Endothelial cell of umbilical vein (primary cell): ENCODE data around the gene VEGFA. TPM values are rescaled to one million over a fixed set of nuclear protein-coding genes. Genes with fewer than 3 reads are reported as not detected.

Experiments
- BruUV-seq: library from RNA; stranded (reverse); fragments of 400-500 nt; replicated peaks from 2 replicates; lab custom pipeline; 2021; lab: Mats Ljungman, UMichigan
- CTCF ChIA-PET: fragments of 300-600, 350-600 bp; sonication (Branson Sonifier 250); formaldehyde crosslinking; loops from one replicate; lab custom pipeline; 2021; ENCODE audit warnings: antibody characterized with exemption, inconsistent platforms; lab: Charles Lee
- POLR2A ChIA-PET: fragments of 300-600, 350-600 bp; sonication (Branson Sonifier 250); formaldehyde crosslinking; loops from one replicate; lab custom pipeline; 2021; ENCODE audit warnings: antibody characterized with exemption, inconsistent platforms; lab: Charles Lee
- DNase-seq: peaks from one replicate; pipeline ENCODE4 v3.0.0-alpha.2; 2011; ENCODE audit warnings: low read depth, low spot score
- FAIRE-seq: peaks from 2 replicates; lab custom pipeline; 2011; peaks lifted over from hg19 to GRCh38; lab: Jason Lieb, UNC
- H2AFZ ChIP-seq: 2 replicates; pipeline ENCODE4 v1.6.0; 2012; ENCODE audit warnings: low read depth, low read length, control low read depth, inconsistent platforms
- H3K27ac ChIP-seq: 2 replicates; pipeline ENCODE4 v1.5.1; 2011; ENCODE audit warnings: low read depth, mild to moderate bottlenecking, control low read depth, low read length, moderate library complexity; ENCODE audit not compliant: insufficient read depth
- H3K27me3 ChIP-seq, 2 experiments: 2 replicates each; pipeline versions ENCODE4 v1.6.0 to v1.6.1; 2011; ENCODE audit warnings: low read length in 2 of 2, mixed read lengths in 1 of 2; ENCODE audit not compliant: control insufficient read depth in 2 of 2, insufficient read depth in 2 of 2
- H3K36me3 ChIP-seq, 2 experiments: 2 replicates in 1 of 2; 3 replicates in 1 of 2; pipeline ENCODE4 v1.5.1; 2011; ENCODE audit warnings: low read length in 2 of 2, mild to moderate bottlenecking in 1 of 2, moderate library complexity in 1 of 2; ENCODE audit not compliant: control insufficient read depth in 2 of 2, insufficient read depth in 2 of 2; ENCODE audit errors: extremely low read depth in 1 of 2
- H3K4me1 ChIP-seq: 3 replicates; pipeline ENCODE4 v1.5.1; 2011; ENCODE audit warnings: mild to moderate bottlenecking, low read length; ENCODE audit not compliant: control insufficient read depth, insufficient read depth; ENCODE audit errors: extremely low read depth
- H3K4me2 ChIP-seq: 2 replicates; pipeline ENCODE4 v1.6.1; 2011; ENCODE audit warnings: low read length, control low read depth, mixed read lengths; ENCODE audit not compliant: insufficient read depth
- H3K4me3 ChIP-seq, 3 experiments: fragments of 200-600 bp in 1 of 3; sonication (generic), shearing (Covaris generic) in 1 of 3; replicated peaks in 1 of 3; 2 replicates each; pipeline ENCODE4 v1.5.1; 2011 to 2016; ENCODE audit warnings: control low read depth in 3 of 3, low read length in 3 of 3, mild to moderate bottlenecking in 2 of 3, inconsistent platforms in 1 of 3, low read depth in 1 of 3, moderate library complexity in 1 of 3; ENCODE audit not compliant: insufficient read depth in 1 of 3
- H3K79me2 ChIP-seq: 2 replicates; pipeline ENCODE4 v1.6.0; 2012; ENCODE audit warnings: low read length, inconsistent platforms; ENCODE audit not compliant: control insufficient read depth, insufficient read depth
- H3K9ac ChIP-seq: replicated peaks from 2 replicates; pipeline ENCODE3; 2011; ENCODE audit warnings: low read length, control low read depth; ENCODE audit not compliant: insufficient read depth; ENCODE audit errors: extremely low read depth
- H3K9me1 ChIP-seq: replicated peaks from 3 replicates; pipeline ENCODE4 v1.6.0; 2011; ENCODE audit warnings: mild to moderate bottlenecking, low read length; ENCODE audit not compliant: control insufficient read depth, insufficient read depth; ENCODE audit errors: extremely low read depth
- H3K9me3 ChIP-seq: replicated peaks from 2 replicates; pipeline ENCODE4 v1.5.1; 2012; ENCODE audit warnings: low read length, inconsistent platforms; ENCODE audit not compliant: control insufficient read depth, insufficient read depth
- H4K20me1 ChIP-seq: replicated peaks from 2 replicates; pipeline ENCODE3; 2011; ENCODE audit warnings: mild to moderate bottlenecking, low read length; ENCODE audit not compliant: control insufficient read depth, insufficient read depth; ENCODE audit errors: extremely low read depth
- CTCF ChIP-seq, 2 donors: IDR thresholded peaks; 1 replicate in 1 of 2; 2 replicates in 1 of 2; pipeline ENCODE4 v1.5.1; 2011; ENCODE audit warnings: low read length in 2 of 2, mild to moderate bottlenecking in 2 of 2, moderate library complexity in 2 of 2, control low read depth in 1 of 2, inconsistent platforms in 1 of 2, low read depth in 1 of 2; ENCODE audit not compliant: insufficient read depth in 1 of 2; ENCODE audit errors: extremely low read depth in 1 of 2
- EZH2 ChIP-seq: IDR thresholded peaks from 2 replicates; pipeline ENCODE4 v1.6.1; 2012; ENCODE audit warnings: borderline replicate concordance, low read depth, mild to moderate bottlenecking, moderate library complexity, low read length, inconsistent platforms; ENCODE audit not compliant: severe bottlenecking
- FOS ChIP-seq: IDR thresholded peaks from 2 replicates; pipeline ENCODE4 v1.6.1; 2011; ENCODE audit warnings: mild to moderate bottlenecking, low read length, moderate library complexity, borderline replicate concordance; ENCODE audit not compliant: insufficient read depth
- GATA2 ChIP-seq: IDR thresholded peaks from 2 replicates; pipeline ENCODE4 v1.7.0; 2011; ENCODE audit warnings: low read depth, mild to moderate bottlenecking, moderate library complexity, mixed read lengths, low read length; ENCODE audit not compliant: insufficient read length, insufficient read depth
- JUN ChIP-seq: IDR thresholded peaks from 2 replicates; pipeline ENCODE4 v1.6.1; 2011; ENCODE audit warnings: borderline replicate concordance, low read depth; ENCODE audit not compliant: insufficient read length, insufficient read depth
- MAX ChIP-seq: IDR thresholded peaks from 2 replicates; pipeline ENCODE4 v1.6.1; 2011; ENCODE audit not compliant: insufficient read depth, insufficient read length
- MYC ChIP-seq: IDR thresholded peaks from one replicate; pipeline ENCODE4 v1.6.1; 2011; ENCODE audit warnings: mild to moderate bottlenecking, low read depth, low read length
- POLR2A ChIP-seq: IDR thresholded peaks from 2 replicates; pipeline ENCODE4 v1.6.1; 2012; ENCODE audit warnings: low read depth, mild to moderate bottlenecking, control low read depth, low read length
- POLR2AphosphoS5 ChIP-seq: IDR thresholded peaks from 2 replicates; pipeline ENCODE4 v1.6.1; 2012; ENCODE audit warnings: low read depth, mild to moderate bottlenecking, control low read depth, low read length, moderate library complexity; ENCODE audit not compliant: insufficient read depth
- dilution Hi-C: fragments of 300-500 bp; cut with MboI; formaldehyde crosslinking; loops from one replicate; pipeline ENCODE4 v1.15.0; 2019; ENCODE audit warnings: low sequenced_read_pairs; ENCODE audit not compliant: extremely low pct_ligation_motif_present
- intact Hi-C: fragments of 100-400 bp; cut with micrococcal nuclease; formaldehyde crosslinking; loops from one replicate; pipeline ENCODE4 v1.10.0; 2022
- polyA plus RNA-seq, 4 experiments: library from polyadenylated mRNA; depleted of rRNA in 3 of 4; stranded (reverse) in 3 of 4; unstranded in 1 of 4; fragments of >200 nt; gene quantifications; 2 replicates each; pipeline versions ENCODE4 v1.2.1 to v1.2.3, GENCODE V29; 2011 to 2012; ENCODE audit warnings: missing spikeins in 1 of 4
- total RNA-seq: library from RNA; stranded (reverse); gene quantifications from 2 replicates; pipeline ENCODE4 v1.2.3, GENCODE V29; 2021

VEGFA gene
- total and polyA plus RNA-seq, 2 donors (not counting 3 experiments of a cell fraction or from before 2014, with no cell fraction given), result 18.1 to 19.9 TPM

DNA sequence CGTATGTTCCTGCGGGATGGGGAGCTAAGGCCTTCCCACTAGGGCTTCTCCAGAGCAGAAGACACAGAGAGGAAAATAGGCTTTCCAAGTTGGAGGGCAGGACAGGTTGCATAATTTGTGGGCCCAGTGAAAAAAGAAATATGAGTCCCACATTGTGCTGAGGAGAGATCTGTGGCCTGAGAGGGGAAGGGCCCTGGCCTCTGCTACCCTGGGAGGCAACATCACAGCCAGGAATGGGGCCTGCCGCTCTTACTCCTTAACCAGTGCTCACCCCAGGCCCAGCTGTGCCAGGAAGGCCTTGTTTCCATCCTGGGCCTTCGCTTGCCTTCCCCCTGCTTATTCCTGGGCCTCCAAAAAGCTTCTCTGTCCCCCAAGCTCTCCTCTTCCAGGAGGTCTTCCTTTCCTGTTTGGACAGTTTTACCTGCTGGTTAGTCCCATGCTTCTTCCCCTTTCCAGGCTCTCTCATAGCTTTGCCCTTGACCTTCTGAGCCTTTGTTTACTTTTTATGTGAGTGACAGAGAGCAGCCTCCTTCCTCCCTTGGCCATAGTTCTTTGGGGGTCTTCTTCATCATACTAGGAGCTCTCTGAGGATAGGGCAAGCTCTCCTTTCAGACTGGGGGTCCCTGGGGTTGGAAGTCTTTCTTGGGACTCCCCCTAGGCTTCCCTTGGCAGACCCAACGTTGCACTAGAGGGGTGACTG, 26.2 kb upstream of the VEGFA start:
- no peak overlapping the region for H2AFZ ChIP-seq
- no TSS peak for BruUV-seq
- FAIRE-seq (no peak), DNase-seq (no peak)
- ChIA-PET POLR2A (no interaction called here), CTCF (interaction anchor here (1.4 to 3.5 kb wide), 3 partner anchors 10 to 335 kb away, joined by 3 to 12 read pairs (median 4); no protein-coding TSS in a partner anchor)
- no peaks in the 10 kb centered on the region for H3K9me3 ChIP-seq
- H3K4me1 ChIP-seq, result no peaks in the 10 kb centered on the region
- H3K9me1 ChIP-seq, result no peaks in the 10 kb centered on the region
- H3K79me2 ChIP-seq, result no peaks in the 10 kb centered on the region
- H3K36me3 ChIP-seq, result no peaks in the 10 kb centered on the region
- TF ChIP-seq MAX, result no peak
- TF ChIP-seq CTCF (IDR thresholded peaks at IDR 0.05; ENCODE audit: extremely low read depth in 1 of 2, insufficient read depth in 1 of 2, low read depth in 1 of 2, low read length in 2 of 2), result no peak
- TF ChIP-seq GATA2, result no peak
- no peak for TF ChIP-seq EZH2
- no peak for TF ChIP-seq MYC
- no peak for TF ChIP-seq JUN
- TF ChIP-seq POLR2A, result no peak
- no peak for TF ChIP-seq POLR2AphosphoS5
- no peak for TF ChIP-seq FOS
- H3K4me3 ChIP-seq, result no peak overlapping the region
- intact Hi-C loops, result no loop called here
- H3K4me2 ChIP-seq, result no peak overlapping the region
- dilution Hi-C loops, result no loop called here
- no peaks in the 10 kb centered on the region for H3K27me3 ChIP-seq
- H3K9ac ChIP-seq, result no peak overlapping the region
- no peaks in the 10 kb centered on the region for H4K20me1 ChIP-seq
- H3K27ac ChIP-seq, result no peak overlapping the region
